ENCODE data around the gene CCNI. TPM values are rescaled to one million over a fixed set of nuclear protein-coding genes. Genes with fewer than 3 reads are reported as not detected.
"Not testable (repeated sequence)": the region's sequence is repeated elsewhere in the genome, so short reads cannot be mapped to it uniquely, and the experiment has no call there.

Gene CCNI
- total RNA-seq, 1 experiment from 2014 or later: 112 TPM

- in situ Hi-C loops (cut with HindIII; ENCODE audit: low pct_unique_long_range_greater_than_20kb, low sequenced_read_pairs): no loop called here
- DNase-seq (ENCODE audit: low read depth, low spot score): no peak
Observed at GRCh38 chr4:77050962-77051361, 24.8 kb downstream of the CCNI start.

GRCh38 chr4:77047037-77047436 lies 28.8 kb downstream of the CCNI start:
- peak; percentile 40 for DNase-seq (ENCODE audit: low read depth, low spot score)
- in situ Hi-C loops (cut with HindIII; ENCODE audit: low pct_unique_long_range_greater_than_20kb, low sequenced_read_pairs): no loop called here

- in situ Hi-C loops (cut with HindIII; ENCODE audit: low pct_unique_long_range_greater_than_20kb, low sequenced_read_pairs): no loop called here
- peak; percentile 30 for DNase-seq (ENCODE audit: low read depth, low spot score)
Observed at GRCh38 chr4:77045490-77045889, 30.3 kb downstream of the CCNI start.

GRCh38 chr4:77044461-77045150 lies 31.2 kb downstream of the CCNI start:
- DNase-seq (ENCODE audit: low read depth, low spot score): peak; percentile 47
- in situ Hi-C loops (cut with HindIII; ENCODE audit: low pct_unique_long_range_greater_than_20kb, low sequenced_read_pairs): no loop called here

- DNase-seq (ENCODE audit: low read depth, low spot score): no peak
- in situ Hi-C loops (cut with HindIII; ENCODE audit: low pct_unique_long_range_greater_than_20kb, low sequenced_read_pairs): no loop called here
Observed at GRCh38 chr4:77043507-77044136, 32.2 kb downstream of the CCNI start.

- DNase-seq (ENCODE audit: low read depth, low spot score): no peak
- in situ Hi-C loops (cut with HindIII; ENCODE audit: low pct_unique_long_range_greater_than_20kb, low sequenced_read_pairs): no loop called here
Observed at GRCh38 chr4:77040854-77041725, 34.7 kb downstream of the CCNI start.

GRCh38 chr4:77040270-77040669 lies 35.5 kb downstream of the CCNI start:
- in situ Hi-C loops (cut with HindIII; ENCODE audit: low pct_unique_long_range_greater_than_20kb, low sequenced_read_pairs): no loop called here
- no peak for DNase-seq (ENCODE audit: low read depth, low spot score)

GRCh38 chr4:77039796-77040195 lies 36.0 kb downstream of the CCNI start:
- in situ Hi-C loops (cut with HindIII; ENCODE audit: low pct_unique_long_range_greater_than_20kb, low sequenced_read_pairs): no loop called here

GRCh38 chr4:77037736-77038135 lies 38.1 kb downstream of the CCNI start:
- DNase-seq (ENCODE audit: low read depth, low spot score): no peak
- in situ Hi-C loops (cut with HindIII; ENCODE audit: low pct_unique_long_range_greater_than_20kb, low sequenced_read_pairs): no loop called here

More at GRCh38 chr4:77039796-77040195, 36.0 kb downstream of the CCNI start:
- DNase-seq (ENCODE audit: low read depth, low spot score): no peak

GRCh38 chr4:77037168-77037567 lies 38.6 kb downstream of the CCNI start:
- DNase-seq (ENCODE audit: low read depth, low spot score); in situ Hi-C loops (cut with HindIII; ENCODE audit: low pct_unique_long_range_greater_than_20kb, low sequenced_read_pairs): not testable (repeated sequence)

GRCh38 chr4:77036206-77036605 lies 39.6 kb downstream of the CCNI start:
- in situ Hi-C loops (cut with HindIII; ENCODE audit: low pct_unique_long_range_greater_than_20kb, low sequenced_read_pairs): no loop called here
- DNase-seq (ENCODE audit: low read depth, low spot score): no peak

- no peak for DNase-seq (ENCODE audit: low read depth, low spot score)
- in situ Hi-C loops (cut with HindIII; ENCODE audit: low pct_unique_long_range_greater_than_20kb, low sequenced_read_pairs): no loop called here
Observed at GRCh38 chr4:77035153-77035552, 40.6 kb downstream of the CCNI start.

- no peak for DNase-seq (ENCODE audit: low read depth, low spot score)
- in situ Hi-C loops (cut with HindIII; ENCODE audit: low pct_unique_long_range_greater_than_20kb, low sequenced_read_pairs): no loop called here
Observed at GRCh38 chr4:77031544-77031943, 44.2 kb downstream of the CCNI start.

GRCh38 chr4:77029757-77030156 lies 46.0 kb downstream of the CCNI start:
- DNase-seq (ENCODE audit: low read depth, low spot score); in situ Hi-C loops (cut with HindIII; ENCODE audit: low pct_unique_long_range_greater_than_20kb, low sequenced_read_pairs): not testable (repeated sequence)

- no peak for DNase-seq (ENCODE audit: low read depth, low spot score)
- in situ Hi-C loops (cut with HindIII; ENCODE audit: low pct_unique_long_range_greater_than_20kb, low sequenced_read_pairs): no loop called here
Observed at GRCh38 chr4:77028246-77028645, 47.5 kb downstream of the CCNI start.

- no peak for DNase-seq (ENCODE audit: low read depth, low spot score)
- in situ Hi-C loops (cut with HindIII; ENCODE audit: low pct_unique_long_range_greater_than_20kb, low sequenced_read_pairs): no loop called here
Observed at GRCh38 chr4:77026322-77026704, 49.5 kb downstream of the CCNI start.

GRCh38 chr4:77025643-77026321 lies 50.0 kb downstream of the CCNI start:
- no peak for DNase-seq (ENCODE audit: low read depth, low spot score)
- in situ Hi-C loops (cut with HindIII; ENCODE audit: low pct_unique_long_range_greater_than_20kb, low sequenced_read_pairs): no loop called here

GRCh38 chr4:77023920-77024319 lies 51.9 kb downstream of the CCNI start:
- DNase-seq (ENCODE audit: low read depth, low spot score): no peak
- in situ Hi-C loops (cut with HindIII; ENCODE audit: low pct_unique_long_range_greater_than_20kb, low sequenced_read_pairs): no loop called here
